Stimulated activated CD8-positive, alpha-beta memory T cell treated with anti-CD3 and anti-CD28 coated beads, Interleukin-2, amount 100 ng/mL, for 1 hour (primary cell): ENCODE measurements around the gene TAS2R42.

Experiments
- DNase-seq, 2 donors: peaks; one replicate each; pipeline ENCODE4 v3.0.0-alpha.2; 2020; ENCODE audit warnings: low read depth in 2 of 2

Gene TAS2R42

GRCh38 chr12:11144297-11144696 is 42.4 kb downstream of the TAS2R42 start:
- DNase-seq = no peak

GRCh38 chr12:11143352-11143751 is 43.4 kb downstream of the TAS2R42 start:
- no peak for DNase-seq

- no peak for DNase-seq
These were observed 50.7 kb downstream of the TAS2R42 start for GRCh38 chr12:11136075-11136474.
